ENCODE data around the gene THSD7A. TPM values are rescaled to one million over a fixed set of nuclear protein-coding genes. Genes with fewer than 3 reads are reported as not detected.

THSD7A gene
- total and polyA plus RNA-seq, 2 of the 8 experiments (the other 6 are each of a cell fraction or from before 2014, with no cell fraction given), result 0.44 to 1.2 TPM

DNA sequence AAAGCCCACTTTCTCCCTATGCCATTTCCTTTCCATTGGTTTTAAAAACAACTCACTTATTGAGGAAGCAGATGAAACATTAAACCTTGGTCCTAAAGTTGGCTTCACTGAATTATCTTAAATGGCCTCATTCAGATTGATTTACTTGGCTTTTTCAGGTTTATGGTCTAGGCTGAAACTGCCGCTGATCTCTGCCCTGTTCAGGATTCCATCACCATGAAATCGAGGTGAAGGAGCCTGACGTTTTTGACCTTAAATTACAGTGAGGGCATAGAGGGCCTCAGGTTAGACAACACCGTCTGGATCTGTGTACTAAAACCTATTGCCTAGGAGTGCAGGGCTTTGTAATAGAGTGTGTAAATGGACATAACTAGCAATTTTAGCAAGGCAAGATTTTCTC, 383.7 kb downstream of the THSD7A start:
- CTCF ChIA-PET (ENCODE audit: partially characterized antibody), result interaction anchor here (0.9 kb wide), 1 partner anchor 300 kb away, joined by 3 read pairs; no protein-coding TSS in a partner anchor
- H3K36me3 ChIP-seq (ENCODE audit: control insufficient read depth in 2 of 4, insufficient read depth in 4 of 4, low read length in 3 of 4), result no peaks in the 10 kb centered on the region
- no peak overlapping the region for H3K18ac ChIP-seq (ENCODE audit: extremely low read depth, low read length)
- no peak overlapping the region for H4K5ac ChIP-seq (ENCODE audit: insufficient read length, low read depth, low read length)
- H2BK15ac ChIP-seq (ENCODE audit: low read length), result no peak overlapping the region
- no peak overlapping the region for H4K91ac ChIP-seq (replicated peaks; ENCODE audit: insufficient read length, low read length)
- H2BK12ac ChIP-seq (ENCODE audit: low read depth, low read length), result no peak overlapping the region
- H2BK120ac ChIP-seq (replicated peaks; ENCODE audit: low read depth, low read length), result no peak overlapping the region
- FAIRE-seq (no peak), DNase-seq (ENCODE audit: low read depth in 1 of 2, low spot score in 2 of 2) (no peak)
- H3K4me1 ChIP-seq (replicated peaks in 1 of 4; ENCODE audit: control insufficient read depth in 3 of 4, insufficient read depth in 4 of 4, low read length in 3 of 4), result no peaks in the 10 kb centered on the region
- 96% methylated on average over 4 of the region's 4 CpGs; no CpG with 5 or more reads in 1 of the 2 experiments for WGBS, 2 experiments (ENCODE audit: extremely low coverage in 1 of 2, insufficient coverage in 1 of 2, insufficient read length in 1 of 2, insufficient replicate concordance in 2 of 2, low coverage in 1 of 2, low lambda C conversion rate in 2 of 2, missing lambda C conversion rate in 1 of 2)
- no peak overlapping the region for H4K8ac ChIP-seq (ENCODE audit: extremely low read depth, insufficient read depth, low read length)
- H3K23me2 ChIP-seq (ENCODE audit: low read depth, low read length), result no peaks in the 10 kb centered on the region
- H2BK20ac ChIP-seq (ENCODE audit: low read length), result no peak overlapping the region
- no peak overlapping the region for H3K27ac ChIP-seq (ENCODE audit: low read depth, low read length)
- POLR2A ChIA-PET (ENCODE audit: partially characterized antibody), result no interaction called here
- H3K56ac ChIP-seq (replicated peaks; ENCODE audit: insufficient read length, low read depth, low read length), result no peak overlapping the region
- H3K4me2 ChIP-seq (ENCODE audit: insufficient read depth in 1 of 2, low read depth in 2 of 2, low read length in 2 of 2), result no peak overlapping the region
- no peak overlapping the region for H2AFZ ChIP-seq (ENCODE audit: low read length)
- no peaks in the 10 kb centered on the region for H3K79me1 ChIP-seq (ENCODE audit: low read depth, low read length)
- H3K9ac ChIP-seq (replicated peaks in 1 of 4; ENCODE audit: extremely low read depth in 1 of 4, low read depth in 3 of 4, low read length in 3 of 4), result no peak overlapping the region
- no peak overlapping the region for H3K14ac ChIP-seq (ENCODE audit: insufficient read length)
- no peaks in the 10 kb centered on the region for H3K9me3 ChIP-seq (ENCODE audit: insufficient read depth in 2 of 2, low read depth in 1 of 2, low read length in 1 of 2)
- H3K4ac ChIP-seq (replicated peaks; ENCODE audit: insufficient read length, low read depth, low read length), result no peak overlapping the region
- H4K20me1 ChIP-seq (replicated peaks in 1 of 2; ENCODE audit: control insufficient read depth in 1 of 2, insufficient read depth in 2 of 2, low read length in 2 of 2), result no peaks in the 10 kb centered on the region
- H3K23ac ChIP-seq (ENCODE audit: insufficient read length), result no peak overlapping the region
- no peaks in the 10 kb centered on the region for H3K79me2 ChIP-seq (ENCODE audit: control insufficient read depth in 1 of 2, insufficient read depth in 2 of 2, low read length in 2 of 2)
- no peak overlapping the region for H3K4me3 ChIP-seq (ENCODE audit: extremely low read depth in 1 of 4, insufficient read depth in 2 of 4, low read depth in 3 of 4, low read length in 4 of 4)
- H2BK5ac ChIP-seq (ENCODE audit: low read depth, low read length), result no peak overlapping the region
- no peaks in the 10 kb centered on the region for H3K27me3 ChIP-seq (replicated peaks in 1 of 4; ENCODE audit: control insufficient read depth in 3 of 4, extremely low read depth in 1 of 4, insufficient read depth in 3 of 4, low read length in 3 of 4)
- H2AK5ac ChIP-seq (ENCODE audit: low read depth, low read length), result no peak overlapping the region
- TF ChIP-seq TCF12 (IDR thresholded peaks at IDR 0.05; ENCODE audit: low read depth, low read length) (no peak), HDAC2 (IDR thresholded peaks at IDR 0.05; ENCODE audit: borderline replicate concordance in 1 of 2, low read depth in 2 of 2, low read length in 2 of 2) (no peak), RNF2 (IDR thresholded peaks at IDR 0.05; ENCODE audit: borderline replicate concordance, low read depth, low read length, missing control alignments, poor library complexity, severe bottlenecking) (no peak), RFX5 (IDR thresholded peaks at IDR 0.05; ENCODE audit: borderline replicate concordance, low read depth, low read length) (no peak), ZNF274 (IDR thresholded peaks at IDR 0.05; ENCODE audit: borderline replicate concordance, extremely low read depth, low read length) (no peak), SIX5 (IDR thresholded peaks at IDR 0.05; ENCODE audit: low read depth, low read length) (no peak), EP300 (IDR thresholded peaks at IDR 0.05; ENCODE audit: borderline replicate concordance in 1 of 2, low read depth in 2 of 2, low read length in 2 of 2) (no peak), KDM5A (IDR thresholded peaks at IDR 0.05; ENCODE audit: low read length) (no peak), SAP30 (IDR thresholded peaks at IDR 0.05; ENCODE audit: insufficient read depth, insufficient replicate concordance, low read length) (no peak), BRCA1 (IDR thresholded peaks at IDR 0.05; ENCODE audit: low read depth, low read length) (no peak), CHD2 (IDR thresholded peaks at IDR 0.05; ENCODE audit: low read length) (no peak), NANOG (IDR thresholded peaks at IDR 0.05; ENCODE audit: insufficient read depth, low read depth, low read length, poor library complexity, severe bottlenecking) (no peak)
- TF ChIP-seq, protein P1, sequence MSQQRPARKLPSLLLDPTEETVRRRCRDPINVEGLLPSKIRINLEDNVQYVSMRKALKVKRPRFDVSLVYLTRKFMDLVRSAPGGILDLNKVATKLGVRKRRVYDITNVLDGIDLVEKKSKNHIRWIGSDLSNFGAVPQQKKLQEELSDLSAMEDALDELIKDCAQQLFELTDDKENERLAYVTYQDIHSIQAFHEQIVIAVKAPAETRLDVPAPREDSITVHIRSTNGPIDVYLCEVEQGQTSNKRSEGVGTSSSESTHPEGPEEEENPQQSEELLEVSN (IDR thresholded peaks at IDR 0.05), result no peak

Measured in H1 (cell line).